HG02943 (cell line): ENCODE measurements around the gene UBE4B.
"Not testable (repeated sequence)": the region's sequence is repeated elsewhere in the genome, so short reads cannot be mapped to it uniquely, and the experiment has no call there.

Source experiments
- ATAC-seq: cut with Tn5 transposase; IDR thresholded peaks from one replicate; pipeline ENCODE4 v1.9.1; 2021; ENCODE audit warnings: mild to moderate bottlenecking, low read depth, moderate library complexity; ENCODE audit not compliant: unreplicated experiment

Gene UBE4B

DNA sequence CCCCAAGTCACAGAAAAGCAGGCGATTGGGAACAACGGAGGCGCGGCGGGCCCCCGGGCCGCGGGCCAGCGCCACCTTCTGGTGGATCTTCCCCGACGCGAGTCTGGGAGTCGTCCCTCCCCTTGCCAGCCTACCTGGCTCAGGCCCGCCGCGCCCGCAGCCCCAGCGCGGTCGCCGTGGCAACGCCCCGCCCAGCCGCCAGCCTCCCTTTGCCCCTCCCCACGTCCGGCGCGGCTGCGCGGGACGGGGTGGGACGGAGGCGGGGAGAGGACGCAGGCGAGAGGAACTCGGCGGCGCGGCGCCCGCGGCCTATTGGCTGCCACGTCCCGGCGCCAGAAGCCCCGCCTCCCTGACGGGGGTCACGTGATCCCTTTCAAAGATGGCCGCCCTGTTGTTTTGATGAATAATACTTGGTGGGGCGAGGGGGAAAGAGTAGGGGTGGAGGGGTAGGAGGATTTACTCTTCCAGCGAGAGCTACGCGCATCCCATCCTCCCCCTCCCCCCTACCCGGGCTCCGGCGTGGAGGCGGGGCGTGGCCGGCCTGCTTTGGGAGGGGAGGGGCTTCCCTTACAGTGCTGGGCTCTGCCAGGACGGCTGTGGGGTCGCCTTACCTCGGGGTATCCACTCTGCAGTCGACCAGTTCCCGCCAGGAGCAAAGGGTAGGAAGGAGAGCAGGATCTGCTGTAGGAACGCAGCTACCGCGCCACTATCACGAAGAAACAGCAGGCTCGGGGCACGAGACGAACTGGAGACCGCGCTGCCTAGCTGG is at the start of gene UBE4B:
TSS of gene UBE4B (plus strand) at position 369 of the 769 bp plus-strand sequence. CDS start 713 bp downstream, outside the sequence.
- ATAC-seq: peak; percentile 92

DNA sequence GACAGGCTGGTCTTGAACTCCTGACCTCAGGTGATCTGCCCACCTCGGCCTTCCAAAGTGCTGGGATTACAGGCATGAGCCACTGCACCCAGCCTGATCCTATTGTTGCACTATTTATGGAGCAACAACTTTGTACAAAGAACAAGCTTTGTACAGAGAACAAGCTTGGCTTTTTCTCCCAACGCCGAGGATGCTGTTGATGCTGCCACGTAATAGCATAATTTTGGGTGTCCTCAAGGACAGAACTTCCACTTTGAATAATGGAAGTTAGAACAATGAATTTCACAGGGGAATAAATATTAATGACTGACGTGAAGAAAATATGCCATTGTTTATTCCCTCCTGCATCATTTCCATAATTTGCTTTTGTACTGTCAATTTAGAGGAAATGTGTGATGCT is 48.5 kb upstream of the UBE4B start:
- ATAC-seq: no peak

- no peak for ATAC-seq
Measured at GRCh38 chr1:9985001-9985400, 47.8 kb upstream of the UBE4B start.

- no peak for ATAC-seq
Measured at GRCh38 chr1:9989773-9990172, 43.0 kb upstream of the UBE4B start.

DNA sequence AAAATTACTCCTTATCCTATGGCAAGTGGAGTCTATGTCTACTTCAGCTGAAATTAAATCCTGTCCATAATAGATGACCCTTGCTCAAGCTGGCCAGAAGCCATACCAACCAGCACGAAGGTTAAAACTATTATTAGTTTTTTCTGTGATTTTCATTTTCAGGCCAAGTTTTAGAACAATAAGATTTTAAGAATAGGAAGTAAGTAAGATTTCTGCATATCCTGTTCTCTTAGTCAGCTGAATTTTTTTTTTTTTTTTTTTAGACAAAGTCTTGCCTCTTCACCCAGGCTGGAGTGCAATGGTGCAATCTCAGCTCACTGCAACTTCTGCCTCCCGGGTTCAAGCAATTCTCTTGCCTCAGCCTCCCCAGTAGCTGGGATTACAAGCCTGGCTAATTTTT is 41.8 kb upstream of the UBE4B start:
- ATAC-seq: no peak

GRCh38 chr1:9992910-9993309 is 39.8 kb upstream of the UBE4B start:
- no peak for ATAC-seq

- no peak for ATAC-seq
Measured at GRCh38 chr1:9993561-9994075, 39.1 kb upstream of the UBE4B start.

- ATAC-seq: no peak
Measured at GRCh38 chr1:9996624-9997582, 35.9 kb upstream of the UBE4B start, which contains the start of gene RBP7. Gene RBP7, plus strand, starts transcription at chr1:9997228. Its CDS starts 31 bp downstream, at chr1:9997259.

DNA sequence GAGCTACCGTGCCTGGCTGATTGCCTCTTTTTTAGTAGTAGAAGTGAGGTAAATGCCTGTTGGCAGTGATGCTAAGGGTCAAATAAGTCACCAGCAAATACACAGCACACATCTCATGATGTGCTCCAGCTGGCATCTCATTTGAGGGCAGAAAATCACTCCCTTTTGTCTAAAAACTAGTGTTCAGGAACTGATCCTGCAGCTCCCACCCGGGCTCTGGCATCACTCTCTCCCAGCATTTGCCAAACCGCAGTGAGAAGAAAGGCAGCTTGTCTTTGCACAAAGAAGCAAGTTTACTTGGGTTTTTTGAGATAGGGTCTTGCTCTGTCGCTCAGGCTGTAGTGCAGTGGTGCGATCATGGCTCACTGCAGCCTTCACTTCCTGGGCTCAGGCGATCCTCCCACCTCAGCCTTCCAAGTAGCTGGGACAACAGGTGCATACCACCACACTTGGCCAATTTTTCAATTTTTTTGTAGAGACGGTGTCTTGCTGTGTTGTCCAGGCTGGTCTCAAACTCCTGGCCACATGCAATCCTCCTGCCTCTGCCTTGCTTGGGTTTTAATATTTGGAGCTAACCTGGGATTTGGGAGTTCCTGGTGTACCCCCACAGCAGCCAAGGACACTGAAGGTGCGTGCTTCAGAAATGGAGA is 31.6 kb upstream of the UBE4B start:
- ATAC-seq: no peak

DNA sequence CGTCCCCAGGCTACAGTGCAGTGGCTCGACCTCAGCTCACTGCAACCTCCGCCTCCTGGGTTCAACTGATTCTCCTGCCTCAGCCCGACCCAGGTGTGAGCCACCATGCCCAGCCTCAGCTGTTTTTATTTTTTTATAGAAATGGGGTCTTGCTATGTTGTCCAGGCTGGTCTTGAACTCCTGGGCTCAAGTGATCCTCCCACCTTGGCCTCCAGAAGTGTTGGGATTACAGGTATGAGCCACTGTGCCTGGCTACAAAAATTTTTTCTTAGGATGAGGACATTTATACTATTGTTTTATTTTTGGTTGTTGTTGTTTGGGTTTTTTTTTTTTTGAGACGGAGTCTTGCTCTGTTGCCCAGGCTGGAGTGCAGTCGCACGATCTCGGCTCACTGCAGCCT is 27.5 kb upstream of the UBE4B start:
- not testable (repeated sequence) for ATAC-seq

DNA sequence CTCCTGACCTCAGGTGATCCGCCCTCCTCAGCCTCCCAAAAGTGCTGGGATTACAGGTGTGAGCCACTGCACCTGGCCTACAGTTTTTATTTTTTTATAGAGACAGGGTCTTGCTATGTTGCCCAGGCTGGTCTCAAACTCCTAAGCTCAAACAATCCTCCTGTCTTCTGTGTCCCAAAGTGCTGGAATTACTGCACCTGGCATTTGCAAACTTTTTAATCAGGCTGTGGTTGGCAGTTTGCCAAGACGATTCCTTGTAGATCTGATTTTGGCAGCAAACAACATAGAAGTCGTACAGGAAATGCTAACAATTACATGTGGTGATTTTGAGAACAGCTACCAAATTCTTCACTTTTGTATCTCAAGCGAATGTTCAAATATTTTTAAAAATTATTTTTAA is 25.6 kb upstream of the UBE4B start:
- ATAC-seq: no peak

DNA sequence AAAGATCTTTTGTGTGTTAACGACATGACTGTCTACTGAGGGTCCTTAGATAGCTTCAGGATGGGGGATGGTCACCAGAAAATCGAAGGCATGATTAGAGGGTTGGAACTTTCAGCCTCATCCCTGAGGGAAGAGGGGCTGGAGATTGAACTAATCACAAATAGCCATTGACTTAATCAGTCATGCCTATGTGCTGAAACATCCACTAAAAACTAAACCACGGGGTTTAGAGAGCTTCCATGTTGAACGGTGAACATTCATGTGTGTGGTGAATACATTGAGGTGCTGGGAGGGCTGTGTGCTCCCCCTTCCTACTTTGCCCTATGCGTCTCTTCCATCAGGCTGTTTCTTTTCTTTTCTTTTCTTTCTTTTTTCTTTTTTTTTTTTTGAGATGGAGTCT is 18.7 kb upstream of the UBE4B start:
- ATAC-seq: no peak

GRCh38 chr1:10019561-10019960 is 13.2 kb upstream of the UBE4B start:
- ATAC-seq: no peak

- ATAC-seq: no peak
Measured at GRCh38 chr1:10020086-10020485, 12.7 kb upstream of the UBE4B start.

DNA sequence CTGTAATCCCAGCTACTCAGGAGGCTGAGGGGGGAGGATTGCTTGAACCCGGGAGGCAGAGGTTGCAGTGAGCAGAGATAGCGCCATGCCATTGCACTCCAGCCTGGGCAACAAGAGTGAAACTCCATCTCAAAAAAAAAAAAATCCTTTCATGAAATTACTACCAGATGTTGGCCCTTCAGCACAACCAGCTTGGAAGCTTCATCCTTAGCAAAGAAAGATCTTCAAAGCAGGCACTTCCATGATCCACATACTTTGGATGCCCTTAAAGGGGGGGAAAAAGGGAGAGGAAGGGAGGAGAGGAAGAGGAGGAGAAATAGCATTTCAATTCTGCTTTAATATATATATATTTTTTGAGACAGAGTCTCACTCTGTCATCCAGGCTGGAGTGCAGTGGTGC is 12.1 kb upstream of the UBE4B start:
- ATAC-seq: not testable (repeated sequence)

GRCh38 chr1:10021992-10022391 is 10.8 kb upstream of the UBE4B start:
- not testable (repeated sequence) for ATAC-seq

- no peak for ATAC-seq
Measured at GRCh38 chr1:10022656-10023055, 10.1 kb upstream of the UBE4B start.

DNA sequence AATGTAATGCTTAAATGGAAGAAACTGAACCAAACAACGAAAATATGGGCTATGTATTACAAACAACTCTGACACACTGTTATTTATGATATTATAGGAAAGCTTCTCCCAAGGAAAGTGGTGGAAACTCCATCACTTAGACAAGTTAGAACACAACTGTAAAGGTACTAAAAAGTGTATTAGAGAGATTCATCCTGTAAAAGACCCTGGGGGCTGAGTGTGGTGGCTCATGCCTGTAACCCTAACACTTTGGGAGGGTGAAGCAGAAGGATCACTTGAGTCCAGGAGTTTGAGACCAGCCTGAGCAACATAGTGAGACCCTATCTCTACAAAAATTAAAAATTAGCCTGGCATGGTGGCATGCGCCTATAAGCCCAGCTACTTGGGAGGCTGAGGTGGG is 7.4 kb upstream of the UBE4B start:
- no peak for ATAC-seq

DNA sequence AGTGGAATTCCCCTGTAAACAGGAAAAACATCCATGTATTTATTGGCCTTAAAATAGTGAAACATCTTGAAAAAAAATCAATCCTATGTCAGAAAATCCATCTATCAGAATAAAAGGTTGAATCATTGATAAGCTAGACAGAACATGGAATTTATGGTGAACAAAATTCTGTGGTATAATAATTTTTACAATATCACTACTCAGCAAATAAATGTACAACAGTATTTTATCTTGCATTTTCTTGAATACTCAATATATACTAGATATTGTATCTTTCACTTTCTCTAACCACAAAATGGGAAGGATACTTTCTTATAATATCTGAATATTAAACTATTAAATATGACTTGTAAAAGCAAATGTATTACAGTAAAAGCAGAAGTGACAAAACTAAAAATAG is 5.7 kb upstream of the UBE4B start:
- ATAC-seq: no peak

- not testable (repeated sequence) for ATAC-seq
Measured at GRCh38 chr1:10028956-10029500, 3.7 kb upstream of the UBE4B start.
